KMS-11 (cell line): ENCODE results near the gene PYCR2.

Source experiments
- H2AFZ ChIP-seq: fragments of 200-600 bp; sonication (generic); 2 replicates; pipeline ENCODE4 v1.6.1; 2016; ENCODE audit warnings: antibody characterized with exemption, mixed run types, low read depth
- H3K27ac ChIP-seq: fragments of 200-600 bp; sonication (generic); 2 replicates; pipeline ENCODE4 v1.6.1; 2016; ENCODE audit warnings: mild to moderate bottlenecking, mixed run types
- H3K27me3 ChIP-seq: fragments of 200-600 bp; sonication (generic); 2 replicates; pipeline ENCODE4 v1.6.1; 2017; ENCODE audit warnings: mild to moderate bottlenecking, low read depth, mixed run types, moderate library complexity; ENCODE audit not compliant: insufficient read depth
- H3K36me3 ChIP-seq: fragments of 200-600 bp; sonication (generic); 2 replicates; pipeline ENCODE4 v1.6.1; 2017; ENCODE audit warnings: mild to moderate bottlenecking, mixed run types; ENCODE audit not compliant: insufficient read depth
- H3K4me1 ChIP-seq: fragments of 200-600 bp; sonication (generic); 2 replicates; pipeline ENCODE4 v1.6.1; 2016; ENCODE audit warnings: mild to moderate bottlenecking, low read depth, mixed run types; ENCODE audit not compliant: poor library complexity, severe bottlenecking
- H3K4me2 ChIP-seq: fragments of 200-600 bp; sonication (generic); 2 replicates; pipeline ENCODE4 v1.7.0; 2016; ENCODE audit warnings: mild to moderate bottlenecking, mixed run types
- H3K4me3 ChIP-seq: fragments of 200-600 bp; sonication (generic); IDR thresholded peaks from 2 replicates; pipeline ENCODE4 v1.6.1; 2017; ENCODE audit warnings: low read depth, low read length, mixed read lengths; ENCODE audit not compliant: insufficient read depth
- H3K79me2 ChIP-seq: fragments of 200-600 bp; sonication (generic); 2 replicates; pipeline ENCODE4 v1.6.1; 2016; ENCODE audit warnings: low read depth, mixed run types; ENCODE audit not compliant: insufficient read depth
- H3K9ac ChIP-seq: fragments of 200-600 bp; sonication (generic); 2 replicates; pipeline ENCODE4 v1.6.1; 2016; ENCODE audit warnings: mild to moderate bottlenecking, mixed run types
- H4K20me1 ChIP-seq: fragments of 200-600 bp; sonication (generic); 2 replicates; pipeline ENCODE4 v1.6.1; 2016; ENCODE audit warnings: mild to moderate bottlenecking, mixed run types; ENCODE audit not compliant: insufficient read depth
- TF ChIP-seq, protein P1 (sequence below): fragments of 200-600 bp; sonication (generic); conservative IDR thresholded peaks from 2 replicates; pipeline ENCODE4 v1.6.1; 2017; ENCODE audit warnings: low read depth, mild to moderate bottlenecking, antibody characterized with exemption, low read length, moderate library complexity, mixed read lengths

The PYCR2 gene

DNA sequence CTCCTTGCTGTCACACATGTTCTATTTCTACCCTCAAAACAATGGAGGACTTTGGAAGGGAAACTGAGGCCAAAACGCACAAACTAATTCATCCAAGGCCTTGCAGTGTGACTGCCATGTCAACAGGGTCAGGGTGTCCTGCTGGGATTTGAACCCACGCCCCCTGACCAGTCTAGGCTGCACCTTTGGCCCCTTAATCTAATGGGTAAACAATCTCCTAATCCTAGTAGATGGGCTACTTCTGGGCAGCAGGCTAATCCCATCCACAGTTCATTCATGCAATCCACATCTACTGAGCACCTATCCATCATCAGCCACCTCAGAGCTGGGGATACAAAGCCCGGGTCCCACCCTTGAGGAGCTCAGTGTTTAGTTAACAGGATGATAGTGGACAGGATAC is 34.0 kb upstream of the PYCR2 start:
- Histone ChIP-seq H3K4me1 (no peaks in the 10 kb centered on the region), H3K27ac (no peak overlapping the region), H2AFZ (no peak overlapping the region), H4K20me1 (no peaks in the 10 kb centered on the region), H3K4me3 (no peak overlapping the region), H3K79me2 (no peaks in the 10 kb centered on the region), H3K27me3 (no peaks in the 10 kb centered on the region), H3K9ac (no peak overlapping the region), H3K36me3 (no peaks in the 10 kb centered on the region), H3K4me2 (no peak overlapping the region)
- TF ChIP-seq, protein P1, sequence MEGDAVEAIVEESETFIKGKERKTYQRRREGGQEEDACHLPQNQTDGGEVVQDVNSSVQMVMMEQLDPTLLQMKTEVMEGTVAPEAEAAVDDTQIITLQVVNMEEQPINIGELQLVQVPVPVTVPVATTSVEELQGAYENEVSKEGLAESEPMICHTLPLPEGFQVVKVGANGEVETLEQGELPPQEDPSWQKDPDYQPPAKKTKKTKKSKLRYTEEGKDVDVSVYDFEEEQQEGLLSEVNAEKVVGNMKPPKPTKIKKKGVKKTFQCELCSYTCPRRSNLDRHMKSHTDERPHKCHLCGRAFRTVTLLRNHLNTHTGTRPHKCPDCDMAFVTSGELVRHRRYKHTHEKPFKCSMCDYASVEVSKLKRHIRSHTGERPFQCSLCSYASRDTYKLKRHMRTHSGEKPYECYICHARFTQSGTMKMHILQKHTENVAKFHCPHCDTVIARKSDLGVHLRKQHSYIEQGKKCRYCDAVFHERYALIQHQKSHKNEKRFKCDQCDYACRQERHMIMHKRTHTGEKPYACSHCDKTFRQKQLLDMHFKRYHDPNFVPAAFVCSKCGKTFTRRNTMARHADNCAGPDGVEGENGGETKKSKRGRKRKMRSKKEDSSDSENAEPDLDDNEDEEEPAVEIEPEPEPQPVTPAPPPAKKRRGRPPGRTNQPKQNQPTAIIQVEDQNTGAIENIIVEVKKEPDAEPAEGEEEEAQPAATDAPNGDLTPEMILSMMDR = no peak

DNA sequence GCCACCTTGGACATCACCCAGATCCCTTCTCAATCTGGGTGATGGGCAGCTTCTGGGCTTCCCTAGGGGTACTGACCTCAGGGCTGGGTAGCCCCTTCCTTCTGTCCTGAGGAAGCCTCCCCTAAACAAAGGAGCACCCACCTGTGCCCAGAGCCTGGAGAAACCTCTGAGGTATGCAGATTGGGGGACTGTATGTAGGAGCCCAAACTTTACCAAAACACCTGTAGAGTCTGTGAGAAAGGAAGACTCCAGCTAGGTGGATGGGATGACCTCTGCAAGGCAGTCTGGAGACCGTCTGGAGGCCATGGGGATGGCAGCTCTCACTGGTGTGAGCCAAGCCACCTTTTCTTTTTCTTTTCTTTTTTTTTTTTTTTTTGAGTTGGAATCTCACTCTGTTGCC is 30.7 kb upstream of the PYCR2 start:
- H2AFZ ChIP-seq = no peak overlapping the region
- no peaks in the 10 kb centered on the region for H3K27me3 ChIP-seq
- no peaks in the 10 kb centered on the region for H3K36me3 ChIP-seq
- H4K20me1 ChIP-seq = no peaks in the 10 kb centered on the region
- no peak overlapping the region for H3K4me2 ChIP-seq
- no peak overlapping the region for H3K4me3 ChIP-seq
- TF ChIP-seq, protein P1 = no peak
- H3K9ac ChIP-seq = no peak overlapping the region
- no peak overlapping the region for H3K27ac ChIP-seq
- no peaks in the 10 kb centered on the region for H3K79me2 ChIP-seq
- no peaks in the 10 kb centered on the region for H3K4me1 ChIP-seq

DNA sequence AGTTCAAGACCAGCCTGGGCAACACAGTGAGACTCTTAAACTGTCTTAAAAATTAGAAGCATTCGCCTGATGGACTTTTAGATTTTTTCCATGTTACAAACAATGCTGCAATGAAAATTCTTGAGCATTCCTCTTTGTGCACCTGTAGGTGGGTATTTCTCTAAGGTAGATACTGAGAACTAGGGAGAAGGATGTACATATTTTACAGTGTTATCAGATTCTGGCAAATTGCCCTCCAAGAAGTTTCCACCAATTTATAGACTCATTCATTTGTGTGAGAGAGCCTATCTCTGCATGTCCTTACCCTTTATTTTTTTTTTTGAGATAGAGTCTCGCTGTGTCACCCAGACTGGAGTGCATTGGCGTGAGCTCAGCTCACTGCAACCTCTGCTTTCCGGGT is 29.3 kb upstream of the PYCR2 start:
- no peak overlapping the region for H2AFZ ChIP-seq
- H3K79me2 ChIP-seq = no peaks in the 10 kb centered on the region
- H3K4me2 ChIP-seq = no peak overlapping the region
- H3K4me3 ChIP-seq = no peak overlapping the region
- H3K9ac ChIP-seq = no peak overlapping the region
- TF ChIP-seq, protein P1 = no peak
- H3K4me1 ChIP-seq = no peaks in the 10 kb centered on the region
- no peaks in the 10 kb centered on the region for H4K20me1 ChIP-seq
- no peaks in the 10 kb centered on the region for H3K36me3 ChIP-seq
- H3K27ac ChIP-seq = no peak overlapping the region
- no peaks in the 10 kb centered on the region for H3K27me3 ChIP-seq

DNA sequence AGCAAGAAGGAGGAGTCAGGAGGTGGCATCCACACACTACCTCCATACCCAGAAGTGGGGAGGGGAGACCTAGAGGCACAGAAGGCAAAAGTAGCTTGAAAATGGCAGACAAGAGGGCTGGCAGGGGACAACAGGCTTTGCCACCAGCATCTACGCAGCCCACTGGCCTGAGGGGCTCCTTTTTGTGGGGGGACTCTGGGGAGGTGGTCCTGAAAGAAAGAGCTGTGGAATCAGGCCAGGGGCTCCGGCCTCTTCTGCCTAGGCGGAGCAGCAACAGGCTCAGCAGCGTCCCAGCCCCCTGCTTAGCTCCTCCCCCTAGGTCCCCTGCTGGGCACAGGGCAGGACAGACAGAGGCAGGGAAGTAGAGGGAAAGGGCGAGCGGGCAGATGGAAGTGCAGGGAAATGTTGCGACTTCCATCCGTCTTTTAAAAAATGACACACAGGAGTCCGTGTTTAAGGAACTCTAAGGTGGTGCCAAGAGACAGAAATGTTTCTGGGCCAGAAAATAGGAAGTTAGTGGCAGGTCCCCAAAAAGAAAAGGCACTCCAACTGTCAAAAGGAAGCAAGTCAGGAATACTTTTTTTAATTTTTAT is 27.0 kb upstream of the PYCR2 start:
- no peaks in the 10 kb centered on the region for H3K79me2 ChIP-seq
- TF ChIP-seq, protein P1 = no peak
- H2AFZ ChIP-seq = no peak overlapping the region
- no peak overlapping the region for H3K9ac ChIP-seq
- no peaks in the 10 kb centered on the region for H3K36me3 ChIP-seq
- no peak overlapping the region for H3K4me2 ChIP-seq
- H3K27me3 ChIP-seq = no peaks in the 10 kb centered on the region
- H4K20me1 ChIP-seq = no peaks in the 10 kb centered on the region
- H3K27ac ChIP-seq = no peak overlapping the region
- H3K4me3 ChIP-seq = no peak overlapping the region
- H3K4me1 ChIP-seq = no peaks in the 10 kb centered on the region

DNA sequence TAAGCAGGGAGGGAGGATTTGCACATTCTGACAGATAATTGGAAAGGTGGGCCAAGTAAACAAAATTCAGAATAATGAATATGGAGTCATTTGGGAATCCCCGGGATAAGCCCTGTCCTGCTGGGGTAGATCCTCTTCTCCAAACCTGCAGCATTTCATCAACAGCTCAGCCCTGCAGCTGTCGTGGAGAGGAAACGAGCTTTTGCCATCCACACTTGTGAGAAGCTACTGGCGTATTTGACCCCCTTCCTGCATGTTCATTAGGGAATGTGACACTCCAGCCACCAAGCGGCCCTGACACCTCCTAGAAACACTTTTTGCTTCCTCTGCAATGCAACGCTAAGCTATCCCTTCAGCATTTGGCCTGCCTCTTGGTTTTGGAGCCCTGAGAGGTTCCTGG is 25.0 kb upstream of the PYCR2 start:
- no peaks in the 10 kb centered on the region for H4K20me1 ChIP-seq
- TF ChIP-seq, protein P1 = no peak
- H3K27me3 ChIP-seq = no peaks in the 10 kb centered on the region
- no peak overlapping the region for H3K27ac ChIP-seq
- H3K4me3 ChIP-seq = no peak overlapping the region
- no peak overlapping the region for H2AFZ ChIP-seq
- H3K36me3 ChIP-seq = no peaks in the 10 kb centered on the region
- no peak overlapping the region for H3K4me2 ChIP-seq
- no peak overlapping the region for H3K9ac ChIP-seq
- peaks cover 15% of the 10 kb centered on the region for H3K4me1 ChIP-seq
- H3K79me2 ChIP-seq = no peaks in the 10 kb centered on the region
